Endodermal cell (in vitro differentiated cells): ENCODE results near the gene VENTX. TPM values are rescaled to one million over a fixed set of nuclear protein-coding genes. Genes with fewer than 3 reads are reported as not detected.

Source experiments
- DNase-seq: peaks from one replicate; pipeline ENCODE4 v3.0.0-alpha.2; 2017
- H3K27ac ChIP-seq: 2 replicates; pipeline ENCODE4 v1.5.1; 2013; ENCODE audit warnings: mild to moderate bottlenecking, low read depth, low read length, moderate library complexity
- H3K27me3 ChIP-seq: 2 replicates; pipeline ENCODE4 v1.6.1; 2013; ENCODE audit warnings: mild to moderate bottlenecking, low read length, moderate library complexity; ENCODE audit not compliant: insufficient read depth, control insufficient read depth, poor library complexity, severe bottlenecking
- H3K36me3 ChIP-seq: 2 replicates; pipeline ENCODE4 v1.7.0; 2013; ENCODE audit warnings: mild to moderate bottlenecking, low read length, moderate library complexity; ENCODE audit not compliant: control insufficient read depth, insufficient read depth
- H3K4me1 ChIP-seq: one replicate; pipeline ENCODE4 v1.7.0; 2013; ENCODE audit warnings: low read length; ENCODE audit not compliant: control insufficient read depth, insufficient read depth
- H3K4me3 ChIP-seq: 2 replicates; pipeline ENCODE4 v1.5.1; 2013; ENCODE audit warnings: mild to moderate bottlenecking, low read length, moderate library complexity
- H3K9ac ChIP-seq: 2 replicates; pipeline ENCODE4 v1.6.1; 2013; ENCODE audit warnings: mild to moderate bottlenecking, low read length, moderate library complexity; ENCODE audit not compliant: poor library complexity, severe bottlenecking; ENCODE audit errors: extremely low read depth
- H3K9me3 ChIP-seq: 2 replicates; pipeline ENCODE4 v1.6.1; 2013; ENCODE audit warnings: mild to moderate bottlenecking, low read length, moderate library complexity; ENCODE audit not compliant: control insufficient read depth
- H3K27ac Mint-ChIP-seq: 2 replicates; pipeline ENCODE4 v1.8.0; 2020; ENCODE audit warnings: mixed read lengths
- H3K27me3 Mint-ChIP-seq: 2 replicates; pipeline ENCODE4 v1.8.0; 2021; ENCODE audit warnings: mild to moderate bottlenecking, mixed read lengths; ENCODE audit not compliant: insufficient read depth
- H3K36me3 Mint-ChIP-seq: 2 replicates; pipeline ENCODE4 v1.8.0; 2020; ENCODE audit warnings: low read depth, mixed read lengths
- H3K4me1 Mint-ChIP-seq: 2 replicates; pipeline ENCODE4 v1.8.0; 2020; ENCODE audit warnings: mixed read lengths
- H3K4me3 Mint-ChIP-seq: 2 replicates; pipeline ENCODE4 v1.8.0; 2020; ENCODE audit warnings: mild to moderate bottlenecking, moderate library complexity, mixed read lengths
- H3K9me3 Mint-ChIP-seq: 2 replicates; pipeline ENCODE4 v1.8.0; 2020; ENCODE audit warnings: mild to moderate bottlenecking, mixed read lengths
- WGBS, 2 experiments: methylation state at CpG; one replicate each; pipeline versions ENCODE4 v1.1.5 to v1.1.7; 2013; ENCODE audit warnings: missing lambda C conversion rate in 2 of 2, mixed read lengths in 1 of 2; ENCODE audit not compliant: insufficient coverage in 1 of 2, insufficient read length in 1 of 2; 5-methylcytosine and 5-hydroxymethylcytosine counted together
- total RNA-seq, 2 donors: library from RNA; stranded (reverse); fragmentation: NEBNext Ultra II Directional in 1 of 2; extraction: Animal tissue kit (Norgen Biotek cat#: 25700) in 1 of 2; gene quantifications; 2 replicates in 1 of 2; 3 replicates in 1 of 2; pipeline ENCODE4 v1.2.1, GENCODE V29; 2021
- TF ChIP-seq, protein P1 (sequence below): fragments of 200-600 bp; sonication (generic); conservative IDR thresholded peaks from 2 replicates; pipeline ENCODE4 v1.5.0; 2021; ENCODE audit warnings: antibody characterized with exemption, mild to moderate bottlenecking

VENTX gene
- total RNA-seq, 2 donors from 2014 or later = 5.5 to 14.2 TPM

DNA sequence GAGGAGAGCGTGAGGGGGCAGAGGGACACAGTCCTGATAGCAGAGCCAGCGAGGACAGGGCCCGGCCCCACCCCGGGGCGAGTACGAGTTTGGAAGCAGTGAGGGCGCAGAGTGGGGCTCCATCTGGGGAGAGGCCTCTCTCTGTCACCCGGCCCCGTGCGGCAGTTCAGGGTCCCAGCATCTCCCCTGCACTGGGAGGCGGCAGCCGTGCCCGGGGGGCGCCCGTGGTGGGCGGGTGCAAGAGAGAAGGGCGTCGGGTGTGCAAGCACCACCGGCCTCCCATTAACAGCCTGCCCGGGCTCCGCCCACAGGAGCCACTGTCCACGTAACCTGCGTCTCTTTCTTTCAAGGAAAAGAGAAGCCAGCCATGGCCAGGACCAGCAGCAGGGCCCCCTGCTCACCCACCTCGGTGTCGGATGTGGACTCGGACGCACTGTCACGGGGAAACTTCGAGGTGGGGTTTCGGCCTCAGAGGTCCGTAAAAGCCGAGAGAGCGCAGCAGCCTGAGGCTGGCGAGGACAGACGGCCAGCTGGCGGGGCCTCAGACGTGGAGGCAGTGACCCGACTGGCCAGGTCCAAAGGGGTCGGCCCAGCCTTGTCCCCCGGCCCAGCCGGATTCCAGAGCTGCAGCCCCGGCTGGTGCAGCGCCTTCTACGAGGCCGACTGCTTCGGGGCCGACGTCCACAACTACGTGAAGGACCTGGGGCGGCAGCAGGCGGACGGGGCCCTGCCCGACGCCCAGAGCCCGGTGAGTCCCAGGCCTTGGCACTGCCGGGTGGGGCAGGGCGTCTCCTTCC lies 36.3 kb upstream of the VENTX start:
- Mint-ChIP-seq H3K27me3 (no peaks in the 10 kb centered on the region), H3K4me3 (no peak overlapping the region), H3K9me3 (no peaks in the 10 kb centered on the region), H3K4me1 (no peaks in the 10 kb centered on the region), H3K27ac (no peak overlapping the region), H3K36me3 (no peaks in the 10 kb centered on the region)
- no peak for DNase-seq
- H3K4me1 ChIP-seq = no peaks in the 10 kb centered on the region
- no peaks in the 10 kb centered on the region for H3K9me3 ChIP-seq
- no peaks in the 10 kb centered on the region for H3K36me3 ChIP-seq
- no peak overlapping the region for H3K9ac ChIP-seq
- no peak overlapping the region for H3K27ac ChIP-seq
- H3K4me3 ChIP-seq = no peak overlapping the region
- 91 to 92% methylated on average over 36 to 57 of the region's 57 CpGs for WGBS, 2 experiments
- TF ChIP-seq, protein P1, sequence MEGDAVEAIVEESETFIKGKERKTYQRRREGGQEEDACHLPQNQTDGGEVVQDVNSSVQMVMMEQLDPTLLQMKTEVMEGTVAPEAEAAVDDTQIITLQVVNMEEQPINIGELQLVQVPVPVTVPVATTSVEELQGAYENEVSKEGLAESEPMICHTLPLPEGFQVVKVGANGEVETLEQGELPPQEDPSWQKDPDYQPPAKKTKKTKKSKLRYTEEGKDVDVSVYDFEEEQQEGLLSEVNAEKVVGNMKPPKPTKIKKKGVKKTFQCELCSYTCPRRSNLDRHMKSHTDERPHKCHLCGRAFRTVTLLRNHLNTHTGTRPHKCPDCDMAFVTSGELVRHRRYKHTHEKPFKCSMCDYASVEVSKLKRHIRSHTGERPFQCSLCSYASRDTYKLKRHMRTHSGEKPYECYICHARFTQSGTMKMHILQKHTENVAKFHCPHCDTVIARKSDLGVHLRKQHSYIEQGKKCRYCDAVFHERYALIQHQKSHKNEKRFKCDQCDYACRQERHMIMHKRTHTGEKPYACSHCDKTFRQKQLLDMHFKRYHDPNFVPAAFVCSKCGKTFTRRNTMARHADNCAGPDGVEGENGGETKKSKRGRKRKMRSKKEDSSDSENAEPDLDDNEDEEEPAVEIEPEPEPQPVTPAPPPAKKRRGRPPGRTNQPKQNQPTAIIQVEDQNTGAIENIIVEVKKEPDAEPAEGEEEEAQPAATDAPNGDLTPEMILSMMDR = no peak
- no peaks in the 10 kb centered on the region for H3K27me3 ChIP-seq

DNA sequence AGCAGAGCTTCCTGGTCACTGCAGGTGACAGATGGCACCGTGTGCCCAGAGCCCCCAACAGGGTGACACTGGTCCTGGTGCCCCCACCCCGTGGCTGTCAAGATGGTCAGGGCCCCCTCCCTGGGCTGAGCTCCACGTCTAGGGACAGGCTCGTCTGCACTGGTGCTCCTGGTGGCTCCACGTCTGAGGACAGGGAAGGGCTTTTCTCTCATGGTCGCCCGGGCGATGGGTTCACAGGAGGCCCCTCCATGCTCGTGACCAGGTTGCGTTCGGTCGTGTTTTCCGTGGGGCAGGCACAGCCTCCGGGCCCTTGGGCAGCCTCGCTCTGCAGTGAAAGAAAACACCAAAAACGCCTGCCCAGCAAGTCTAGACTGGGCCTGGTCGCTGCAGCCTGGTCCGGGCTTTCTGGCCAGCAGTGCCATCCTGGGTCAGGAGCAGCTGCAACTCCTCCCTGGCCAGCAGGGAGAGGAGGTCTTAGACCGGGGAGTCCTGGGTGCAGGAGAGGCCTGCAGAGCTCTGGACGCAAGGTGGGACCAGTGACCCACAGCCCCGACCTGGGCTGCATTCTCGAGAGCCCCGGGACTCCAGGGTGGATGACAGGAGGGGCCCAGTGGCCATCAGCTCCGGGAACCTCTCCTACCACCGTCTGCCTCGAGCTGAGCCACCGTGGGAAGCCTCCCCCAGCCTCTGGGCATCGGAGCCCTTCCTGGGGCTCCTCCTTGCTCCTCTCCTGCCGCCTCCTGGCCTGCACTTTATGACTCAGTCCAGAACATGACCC lies 35.5 kb upstream of the VENTX start:
- H3K27ac Mint-ChIP-seq = no peak overlapping the region
- WGBS, 2 experiments = 83 to 86% methylated on average over 22 to 29 of the region's 29 CpGs
- TF ChIP-seq, protein P1 = no peak

DNA sequence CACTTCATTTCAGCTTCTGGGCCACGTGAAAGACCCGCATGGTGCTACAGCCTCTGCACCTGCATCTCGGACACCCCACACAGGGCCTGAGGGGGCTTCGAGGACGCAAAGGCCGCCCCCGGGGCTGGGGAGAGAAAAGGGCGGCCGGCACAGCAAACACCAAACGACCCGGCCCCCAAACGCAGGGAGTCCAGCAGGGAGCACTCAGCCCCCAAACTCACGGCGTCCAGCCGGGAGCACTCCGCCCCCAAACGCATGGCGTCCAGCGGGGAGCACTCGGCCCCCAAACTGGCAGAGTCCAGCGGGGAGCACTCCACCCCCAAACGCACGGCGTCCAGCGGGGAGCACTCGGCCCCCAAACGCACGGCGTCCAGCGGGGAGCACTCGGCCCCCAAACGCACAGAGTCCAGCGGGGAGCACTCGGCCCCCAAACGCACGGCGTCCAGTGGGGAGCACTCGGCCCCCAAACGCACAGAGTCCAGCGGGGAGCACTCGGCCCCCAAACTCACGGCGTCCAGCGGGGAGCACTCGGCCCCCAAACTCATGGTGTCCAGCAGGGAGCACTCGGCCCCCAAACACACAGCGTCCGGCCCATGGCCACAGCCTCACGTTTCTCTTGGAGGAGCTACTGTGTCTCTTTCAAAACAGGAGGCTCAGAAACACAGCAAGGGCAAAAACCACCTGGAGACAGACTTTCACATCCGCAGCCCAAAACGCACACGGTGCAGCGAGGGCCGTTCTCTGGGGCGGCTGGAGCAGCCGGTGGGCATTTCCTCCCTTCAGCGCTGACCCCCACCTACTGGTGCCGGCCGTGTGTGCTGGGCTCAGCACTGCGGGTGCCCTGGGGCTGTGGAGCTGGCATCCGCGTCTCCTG lies 34.6 kb upstream of the VENTX start:
- Histone ChIP-seq H3K9ac (no peak overlapping the region), H3K4me3 (no peak overlapping the region), H3K9me3 (no peaks in the 10 kb centered on the region), H3K4me1 (no peaks in the 10 kb centered on the region), H3K36me3 (no peaks in the 10 kb centered on the region), H3K27ac (no peak overlapping the region), H3K27me3 (no peaks in the 10 kb centered on the region)
- 92 to 93% methylated on average over 27 to 52 of the region's 62 CpGs for WGBS, 2 experiments
- Mint-ChIP-seq H3K27ac (no peak overlapping the region), H3K4me1 (no peaks in the 10 kb centered on the region), H3K36me3 (no peaks in the 10 kb centered on the region), H3K4me3 (no peak overlapping the region), H3K27me3 (no peaks in the 10 kb centered on the region), H3K9me3 (no peaks in the 10 kb centered on the region)
- TF ChIP-seq, protein P1 = no peak
- no peak for DNase-seq

More for the DNA sequence above, 35.5 kb upstream of the VENTX start:
- H3K36me3 Mint-ChIP-seq = no peaks in the 10 kb centered on the region
- Histone ChIP-seq H3K4me1 (no peaks in the 10 kb centered on the region), H3K27ac (no peak overlapping the region), H3K9me3 (no peaks in the 10 kb centered on the region), H3K36me3 (no peaks in the 10 kb centered on the region), H3K27me3 (no peaks in the 10 kb centered on the region), H3K9ac (no peak overlapping the region), H3K4me3 (no peak overlapping the region)
- no peak for DNase-seq
- no peaks in the 10 kb centered on the region for H3K9me3 Mint-ChIP-seq
- no peaks in the 10 kb centered on the region for H3K27me3 Mint-ChIP-seq
- H3K4me1 Mint-ChIP-seq = no peaks in the 10 kb centered on the region
- no peak overlapping the region for H3K4me3 Mint-ChIP-seq
